Stimulated activated naive CD8-positive, alpha-beta T cell treated with anti-CD3 and anti-CD28 coated beads, Interleukin-15, Interleukin-2, amounts not matched to agents 100 U/mL and 50 U/mL, for 24 hours (primary cell): ENCODE data around the gene CPXM2.
"Not testable (repeated sequence)": the region's sequence is repeated elsewhere in the genome, so short reads cannot be mapped to it uniquely, and the experiment has no call there.

Experiments used
- ATAC-seq: fragments of 150-1000 bp; cut with Tn5 transposase; one replicate; pipeline ENCODE4 v1.10.0; 2021
- DNase-seq: peaks from one replicate; pipeline ENCODE4 v3.0.0; 2021

The CPXM2 gene

GRCh38 chr10:123742751-123743440, 148.7 kb downstream of the CPXM2 start:
- ATAC-seq: no peak

GRCh38 chr10:123741711-123742110, 149.9 kb downstream of the CPXM2 start:
- DNase-seq (no peak), ATAC-seq (no peak)

More at GRCh38 chr10:123742751-123743440, 148.7 kb downstream of the CPXM2 start:
- no peak for DNase-seq

- DNase-seq (no peak), ATAC-seq (no peak)
Observed at GRCh38 chr10:123741146-123741545, 150.5 kb downstream of the CPXM2 start.

- ATAC-seq, DNase-seq: not testable (repeated sequence)
Observed at GRCh38 chr10:123736917-123737316, 154.7 kb downstream of the CPXM2 start.

GRCh38 chr10:123729523-123729922, 162.1 kb downstream of the CPXM2 start:
- DNase-seq: no peak
- ATAC-seq: no peak

GRCh38 chr10:123726836-123727235, 164.8 kb downstream of the CPXM2 start:
- no peak for DNase-seq
- ATAC-seq: no peak

GRCh38 chr10:123726381-123726780, 165.2 kb downstream of the CPXM2 start:
- DNase-seq: no peak
- ATAC-seq: no peak

GRCh38 chr10:123724747-123725146, 166.9 kb downstream of the CPXM2 start:
- ATAC-seq: no peak

GRCh38 chr10:123722351-123722750, 169.3 kb downstream of the CPXM2 start:
- DNase-seq (no peak), ATAC-seq (no peak)

More at GRCh38 chr10:123724747-123725146, 166.9 kb downstream of the CPXM2 start:
- DNase-seq: no peak

- DNase-seq (no peak), ATAC-seq (no peak)
Observed at GRCh38 chr10:123721441-123722049, 170.1 kb downstream of the CPXM2 start.

GRCh38 chr10:123720536-123720935, 171.1 kb downstream of the CPXM2 start:
- ATAC-seq (no peak), DNase-seq (no peak)

GRCh38 chr10:123718544-123719060, 173.0 kb downstream of the CPXM2 start:
- DNase-seq: no peak
- no peak for ATAC-seq

GRCh38 chr10:123717336-123717735, 174.3 kb downstream of the CPXM2 start:
- ATAC-seq: no peak
- DNase-seq: no peak

GRCh38 chr10:123715546-123715945, 176.1 kb downstream of the CPXM2 start:
- no peak for ATAC-seq
- DNase-seq: no peak

- no peak for DNase-seq
- no peak for ATAC-seq
Observed at GRCh38 chr10:123706236-123706635, 185.4 kb downstream of the CPXM2 start.

- DNase-seq (no peak), ATAC-seq (no peak)
Observed at GRCh38 chr10:123704812-123705211, 186.8 kb downstream of the CPXM2 start.

GRCh38 chr10:123704076-123704475, 187.5 kb downstream of the CPXM2 start:
- DNase-seq (no peak), ATAC-seq (no peak)

GRCh38 chr10:123703195-123703790, 188.3 kb downstream of the CPXM2 start:
- no peak for DNase-seq
- ATAC-seq: no peak
